HCT116 (cell line): ENCODE data around the gene SLMAP. TPM values are rescaled to one million over a fixed set of nuclear protein-coding genes. Genes with fewer than 3 reads are reported as not detected.

Source experiments
- ATAC-seq: fragments of 200-7000 bp; cut with Tn5 transposase; 2 replicates; pipeline ENCODE4 v1.9.1; 2020; ENCODE audit warnings: mild to moderate bottlenecking, moderate library complexity
- BruUV-seq: library from RNA; stranded (reverse); fragments of 400-500 nt; replicated peaks from 2 replicates; lab custom pipeline; 2021; lab: Mats Ljungman, UMichigan
- CTCF ChIA-PET: fragments of 300-600 bp; sonication (Branson Sonifier 250); formaldehyde crosslinking; loops from one replicate; lab custom pipeline; 2021; ENCODE audit warnings: antibody characterized with exemption; lab: Charles Lee
- POLR2A ChIA-PET: fragments of 300-600, 350-600 bp; sonication (Branson Sonifier 250); formaldehyde crosslinking; loops from one replicate; lab custom pipeline; 2021; ENCODE audit warnings: antibody characterized with exemption; lab: Charles Lee
- RAD21 ChIA-PET, 2 experiments: fragments of 300-600 bp; sonication (Branson Sonifier 250); formaldehyde crosslinking; loops; one replicate each; lab custom pipeline; 2023; ENCODE audit warnings: low total read pairs in 2 of 2; ENCODE audit not compliant: uncharacterized antibody in 2 of 2, unreplicated experiment in 2 of 2, low non-redundant PET in 1 of 2; lab: Charles Lee
- DNase-seq: peaks from one replicate; pipeline ENCODE4 v3.0.0-alpha.2; 2010; ENCODE audit warnings: low read depth, low spot score
- H2AFZ ChIP-seq: fragments of 200-600 bp; shearing (Covaris generic), sonication (generic); 2 replicates; pipeline ENCODE4 v1.6.1; 2017; ENCODE audit warnings: low read depth, mixed run types, mixed read lengths, antibody characterized with exemption, low read length; ENCODE audit not compliant: poor library complexity, severe bottlenecking
- H3K27ac ChIP-seq: 2 replicates; pipeline ENCODE4 v1.5.1; 2012; ENCODE audit warnings: low read depth, low read length
- H3K27me3 ChIP-seq: fragments of 200-600 bp; sonication (generic); 2 replicates; pipeline ENCODE4 v1.6.1; 2016; ENCODE audit warnings: mixed run types, low read length, mixed read lengths; ENCODE audit not compliant: insufficient read depth
- H3K36me3 ChIP-seq, 2 experiments: fragments of 200-500 bp in 1 of 2; fragments of 200-600 bp in 1 of 2; sonication (Bioruptor generic) in 1 of 2; sonication (generic) in 1 of 2; 2 replicates each; pipeline versions ENCODE4 v1.5.1 to v1.6.1; 2014 to 2016; ENCODE audit warnings: low read length in 2 of 2, inconsistent platforms in 1 of 2, mixed read lengths in 1 of 2, mixed run types in 1 of 2; ENCODE audit not compliant: insufficient read depth in 2 of 2, control insufficient read depth in 1 of 2
- H3K4me1 ChIP-seq, 2 experiments: fragments of 200-600 bp in 1 of 2; sonication (generic) in 1 of 2; 2 replicates each; pipeline versions ENCODE4 v1.5.1 to v1.6.1; 2012 to 2017; ENCODE audit warnings: low read length in 2 of 2, inconsistent platforms in 1 of 2, mild to moderate bottlenecking in 1 of 2, mixed read lengths in 1 of 2, mixed run types in 1 of 2, moderate library complexity in 1 of 2; ENCODE audit not compliant: insufficient read depth in 2 of 2, control insufficient read depth in 1 of 2
- H3K4me2 ChIP-seq: fragments of 200-600 bp; sonication (generic); 2 replicates; pipeline ENCODE4 v1.6.1; 2017; ENCODE audit warnings: mixed run types, low read length, mixed read lengths
- H3K4me3 ChIP-seq, 2 experiments: fragments of 200-600 bp in 1 of 2; sonication (generic) in 1 of 2; replicated peaks in 1 of 2; 2 replicates each; pipeline ENCODE4 v1.5.1; 2011 to 2016; ENCODE audit warnings: low read length in 2 of 2, control low read depth in 1 of 2, low read depth in 1 of 2, mild to moderate bottlenecking in 1 of 2, mixed read lengths in 1 of 2, mixed run types in 1 of 2
- H3K79me2 ChIP-seq: fragments of 200-600 bp; sonication (generic); 2 replicates; pipeline ENCODE4 v1.6.1; 2017; ENCODE audit warnings: mild to moderate bottlenecking, mixed run types, low read length, moderate library complexity, mixed read lengths; ENCODE audit not compliant: insufficient read depth
- H3K9ac ChIP-seq: fragments of 200-600 bp; sonication (generic); 2 replicates; pipeline ENCODE4 v1.6.1; 2016; ENCODE audit warnings: low read length, mixed read lengths
- H3K9me2 ChIP-seq: fragments of 200-600 bp; sonication (generic), shearing (Covaris generic); 2 replicates; pipeline ENCODE4 v1.6.1; 2017; ENCODE audit warnings: mixed run types, mild to moderate bottlenecking, moderate library complexity; ENCODE audit not compliant: insufficient read depth
- H3K9me3 ChIP-seq, 2 experiments: fragments of 200-500 bp in 1 of 2; fragments of 200-600 bp in 1 of 2; sonication (Bioruptor generic) in 1 of 2; sonication (generic) in 1 of 2; 2 replicates each; pipeline ENCODE4 v1.6.1; 2014 to 2017; ENCODE audit warnings: low read length in 2 of 2, mixed read lengths in 2 of 2, inconsistent platforms in 1 of 2, low read depth in 1 of 2, mild to moderate bottlenecking in 1 of 2, mixed run types in 1 of 2, moderate library complexity in 1 of 2; ENCODE audit not compliant: control insufficient read depth in 1 of 2, insufficient read depth in 1 of 2
- H4K20me1 ChIP-seq: fragments of 200-600 bp; sonication (generic), shearing (Covaris generic); 2 replicates; pipeline ENCODE4 v1.6.1; 2017; ENCODE audit warnings: mixed run types, mild to moderate bottlenecking, moderate library complexity; ENCODE audit not compliant: insufficient read depth
- CEBPB ChIP-seq: IDR thresholded peaks from 2 replicates; pipeline ENCODE4 v1.6.1; 2012; ENCODE audit warnings: low read depth
- ELF1 ChIP-seq: IDR thresholded peaks from 2 replicates; pipeline ENCODE4 v1.6.1; 2012; ENCODE audit warnings: low read depth, borderline replicate concordance
- POLR2A ChIP-seq: IDR thresholded peaks from 2 replicates; pipeline ENCODE4 v1.7.0; 2011; ENCODE audit warnings: borderline replicate concordance; ENCODE audit not compliant: insufficient read depth, insufficient read length; ENCODE audit errors: extremely low read depth
- RAD21 ChIP-seq: IDR thresholded peaks from 2 replicates; pipeline ENCODE4 v1.6.1; 2012; ENCODE audit warnings: low read depth, mild to moderate bottlenecking
- REST ChIP-seq: IDR thresholded peaks from 2 replicates; pipeline ENCODE4 v1.6.1; 2012; ENCODE audit warnings: low read depth
- YY1 ChIP-seq: IDR thresholded peaks from 2 replicates; pipeline ENCODE4 v1.6.1; 2011; ENCODE audit warnings: low read length, low read depth, moderate library complexity, mild to moderate bottlenecking; ENCODE audit not compliant: insufficient replicate concordance; ENCODE audit errors: extremely low read depth
- intact Hi-C: fragments of 100-400 bp; cut with micrococcal nuclease; formaldehyde crosslinking; loops from 2 replicates; pipeline ENCODE4 v1.10.0; 2022
- total RNA-seq: library from RNA; stranded (reverse); gene quantifications from one replicate; pipeline ENCODE4 v1.2.1, GENCODE V29; 2021; ENCODE audit not compliant: unreplicated experiment
- TF ChIP-seq, protein P1 (sequence below): IDR thresholded peaks from 2 replicates; pipeline ENCODE4 v1.6.1; 2012

The SLMAP gene
- total RNA-seq, 1 experiment from 2014 or later = 81.0 TPM

DNA sequence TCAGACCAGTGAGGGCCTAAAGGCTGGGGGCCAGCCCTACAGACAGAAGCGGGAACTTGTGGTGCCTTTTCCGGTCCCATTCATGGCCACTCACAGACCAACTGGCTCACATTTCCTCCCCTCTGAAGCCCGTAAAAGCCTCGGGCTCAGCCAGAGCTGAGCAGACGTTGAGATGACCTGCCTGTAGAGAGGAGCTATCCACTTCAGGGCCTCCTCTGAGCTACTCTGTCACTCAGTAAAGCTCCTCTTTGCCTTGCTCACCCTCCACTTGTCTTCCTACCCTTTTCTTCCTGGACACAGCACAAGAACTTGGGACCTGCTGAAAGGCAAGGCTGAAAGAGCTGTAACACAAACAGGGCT, 53.5 kb downstream of the SLMAP start (continued):
- TF ChIP-seq REST = no peak
- TF ChIP-seq, all 23 proteins: peak for 0

DNA sequence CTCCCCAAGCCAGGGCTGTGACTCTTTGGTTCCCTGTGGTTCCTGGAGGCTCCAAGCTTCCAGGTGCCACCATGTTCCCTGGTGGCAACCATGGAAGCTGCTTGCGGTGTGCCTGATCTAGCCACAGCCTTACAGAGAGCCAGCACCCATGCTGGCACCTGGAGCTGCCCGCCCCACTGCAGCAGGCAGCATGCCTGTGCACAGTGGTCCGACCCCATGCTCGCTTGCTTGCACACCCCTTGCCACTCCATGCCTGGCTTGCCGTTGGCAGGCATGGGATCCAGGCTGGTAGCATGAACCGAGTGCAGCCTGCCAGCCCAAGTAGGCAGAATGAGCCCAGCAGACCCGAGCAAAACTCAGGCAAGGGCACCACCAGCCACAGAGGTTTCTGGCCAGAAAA, 53.9 kb downstream of the SLMAP start:
- no peak overlapping the region for H2AFZ ChIP-seq
- H3K9me3 ChIP-seq = peaks cover 0 to 9% of the 10 kb centered on the region in 2 experiments; a peak in 2 of 4 replicates
- H3K4me1 ChIP-seq = peaks cover 14 to 23% of the 10 kb centered on the region in 2 experiments
- H3K36me3 ChIP-seq = no peaks in the 10 kb centered on the region
- no peak for ATAC-seq
- no TSS peak for BruUV-seq
- CTCF ChIA-PET = no interaction called here
- intact Hi-C loops = no loop called here
- no peak overlapping the region for H3K4me3 ChIP-seq
- no peak overlapping the region for H3K9ac ChIP-seq
- TF ChIP-seq POLR2A = no peak
- TF ChIP-seq YY1 = no peak
- TF ChIP-seq RAD21 = no peak
- no peak for TF ChIP-seq ELF1
- no peak for TF ChIP-seq CEBPB
- TF ChIP-seq, protein P1, sequence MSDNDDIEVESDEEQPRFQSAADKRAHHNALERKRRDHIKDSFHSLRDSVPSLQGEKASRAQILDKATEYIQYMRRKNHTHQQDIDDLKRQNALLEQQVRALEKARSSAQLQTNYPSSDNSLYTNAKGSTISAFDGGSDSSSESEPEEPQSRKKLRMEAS = no peak
- H3K9me2 ChIP-seq = no peaks in the 10 kb centered on the region
- no peak overlapping the region for H3K4me2 ChIP-seq
- RAD21 ChIA-PET = no interaction called here
- no peak overlapping the region for H3K27ac ChIP-seq
- peaks cover 99% of the 10 kb centered on the region for H3K79me2 ChIP-seq
- POLR2A ChIA-PET = no interaction called here
- no peak for DNase-seq
- H4K20me1 ChIP-seq = no peaks in the 10 kb centered on the region
- no peaks in the 10 kb centered on the region for H3K27me3 ChIP-seq
